A673 (cell line): Measurements from ENCODE around the gene PHF3.

Experiments used
- CTCF ChIP-seq: fragments of 300-800, 200-600 bp; sonication (generic); conservative IDR thresholded peaks from 2 replicates; pipeline ENCODE4 v1.5.1; 2017; ENCODE audit warnings: low read depth, mild to moderate bottlenecking, antibody characterized with exemption, low read length, moderate library complexity, mixed read lengths
- EZH2 ChIP-seq: fragments of 200-600 bp; sonication (generic); IDR thresholded peaks from 2 replicates; pipeline ENCODE4 v1.6.1; 2017; ENCODE audit warnings: borderline replicate concordance, low read depth, mild to moderate bottlenecking, mixed read lengths, antibody characterized with exemption, low read length; ENCODE audit not compliant: poor library complexity, severe bottlenecking

- no peak for TF ChIP-seq CTCF
- no peak for TF ChIP-seq EZH2
These were observed 26.4 kb upstream of the PHF3 start for GRCh38 chr6:63609231-63609630.
